GM12872 (cell line): ENCODE data around the gene PDZRN4.

ENCODE experiments used
- CTCF ChIP-seq: IDR thresholded peaks from 3 replicates; pipeline ENCODE4 v1.5.1; 2011; ENCODE audit warnings: low read depth, mild to moderate bottlenecking, low read length, moderate library complexity; ENCODE audit not compliant: insufficient read depth

Gene PDZRN4

DNA sequence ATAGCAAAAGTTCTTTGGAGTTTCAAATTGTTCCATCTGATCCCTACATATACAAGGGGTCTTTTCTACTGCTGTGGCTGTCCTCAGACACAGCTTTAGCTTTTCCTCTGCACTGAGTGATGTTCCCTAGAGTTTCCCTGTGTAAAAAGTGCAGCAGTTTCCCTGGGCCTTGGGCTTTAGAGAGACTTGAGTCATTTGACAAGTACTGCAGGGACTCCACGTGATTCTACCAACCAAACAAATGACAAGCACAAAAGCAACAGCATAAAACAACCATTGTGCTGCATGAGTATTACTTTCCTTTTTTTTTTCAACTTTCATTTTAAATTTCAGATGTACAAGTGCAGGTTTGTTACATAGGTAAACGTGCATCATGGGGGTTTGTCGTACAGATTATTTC lies 272.8 kb downstream of the PDZRN4 start:
- no peak for TF ChIP-seq CTCF

DNA sequence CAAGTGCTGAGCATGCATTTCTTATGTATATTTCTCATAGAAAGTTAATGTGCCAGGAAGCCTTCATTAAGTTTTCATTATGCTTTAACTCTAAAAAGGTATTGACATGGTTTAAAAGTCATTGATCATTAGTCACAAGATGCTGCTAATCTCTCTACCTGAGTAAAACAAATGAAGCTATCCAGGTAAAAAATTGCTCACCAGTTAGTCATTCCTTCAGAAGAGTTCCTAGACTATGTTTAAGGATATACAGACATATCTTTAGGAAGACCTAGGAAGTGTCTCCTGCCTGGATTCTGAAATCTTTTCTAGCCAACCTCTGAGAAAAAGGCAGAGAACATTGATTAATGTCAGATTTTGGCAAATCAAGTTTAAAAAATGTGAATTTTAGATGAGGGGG lies 274.2 kb downstream of the PDZRN4 start:
- no peak for TF ChIP-seq CTCF

GRCh38 chr12:41465526-41465925 lies 277.4 kb downstream of the PDZRN4 start:
- no peak for TF ChIP-seq CTCF

DNA sequence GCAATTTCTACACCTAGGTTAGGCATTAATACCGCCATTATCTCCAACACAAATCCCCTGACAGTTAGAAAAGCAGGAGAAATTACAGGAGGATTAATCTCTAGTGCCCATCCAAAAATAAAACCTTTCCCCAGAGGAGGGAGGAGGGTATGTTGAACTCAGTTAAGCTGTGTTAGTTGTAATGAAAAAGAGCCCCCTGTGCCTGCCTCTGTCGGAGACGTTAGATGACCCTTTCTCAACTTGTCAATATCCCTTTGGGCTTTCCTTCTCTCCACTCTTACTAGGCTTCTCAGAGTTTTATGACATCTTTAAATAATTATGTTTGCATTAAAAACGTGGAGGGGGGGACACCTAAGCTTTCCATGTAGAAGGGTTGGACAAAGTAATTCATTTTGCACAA lies 278.2 kb downstream of the PDZRN4 start:
- TF ChIP-seq CTCF = no peak

- TF ChIP-seq CTCF = no peak
Observed at GRCh38 chr12:41466802-41467201, 278.7 kb downstream of the PDZRN4 start.

GRCh38 chr12:41467591-41468325 lies 279.6 kb downstream of the PDZRN4 start:
- no peak for TF ChIP-seq CTCF

- TF ChIP-seq CTCF = no peak
Observed at GRCh38 chr12:41468341-41468740, 280.2 kb downstream of the PDZRN4 start.
